HepG2 (cell line): ENCODE measurements around the gene ARL6IP4. TPM values are rescaled to one million over a fixed set of nuclear protein-coding genes. Genes with fewer than 3 reads are reported as not detected.
A peak's percentile ranks its signal among the peaks of the same experiment; 100 is the strongest.

Experiments used
- CEBPB ChIP-seq: IDR thresholded peaks from 2 replicates; pipeline ENCODE4 v1.6.1; 2011; ENCODE audit warnings: low read depth, low read length, improper control_type of control experiment, borderline replicate concordance
- MNT ChIP-seq: fragments of 450-650 bp; IDR thresholded peaks from 2 replicates; pipeline ENCODE4 v1.6.1; 2016
- NR2F6 ChIP-seq, 2 experiments: IDR thresholded peaks; 2 replicates each; pipeline ENCODE4 v1.6.1; 2016; ENCODE audit warnings: antibody characterized with exemption in 1 of 2, mild to moderate bottlenecking in 1 of 2
- ZBTB49 ChIP-seq: sonication (generic); formaldehyde crosslinking; IDR thresholded peaks from 2 replicates; pipeline ENCODE4 v1.4.0; 2020; ENCODE audit warnings: missing genetic modification reagents, borderline replicate concordance
- ZZZ3 ChIP-seq: sonication (generic); formaldehyde crosslinking; IDR thresholded peaks from 2 replicates; pipeline ENCODE4 v1.4.0; 2020; ENCODE audit warnings: missing genetic modification reagents, mild to moderate bottlenecking, borderline replicate concordance
- polyA plus RNA-seq, 8 experiments: library from polyadenylated mRNA; depleted of rRNA in 3 of 8; stranded (reverse) in 7 of 8; unstranded in 1 of 8; fragments of >200 nt; fragmentation: Illumina TruSeq in 4 of 8; extraction: Trizol in 4 of 8; gene quantifications; 2 replicates each; pipeline versions ENCODE4 v1.2.1 to v1.2.3, GENCODE V29; 2011 to 2016; ENCODE audit warnings: low read depth in 4 of 8, missing spikeins in 1 of 8, mixed read lengths in 1 of 8; ENCODE audit not compliant: insufficient read depth in 1 of 8
- total RNA-seq, 5 experiments: library from RNA; depleted of rRNA; stranded (reverse); fragments of >200 nt; fragmentation: Illumina TruSeq; extraction: Trizol; gene quantifications; 2 replicates each; pipeline ENCODE4 v1.2.3, GENCODE V29; 2016; ENCODE audit warnings: low read depth in 1 of 5
- TF ChIP-seq, protein P1 (sequence below): sonication (generic); formaldehyde crosslinking; IDR thresholded peaks from 2 replicates; pipeline ENCODE4 v1.4.0; 2020; ENCODE audit warnings: missing genetic modification reagents

ARL6IP4 gene
- total and polyA plus RNA-seq, 2 of the 13 experiments (the other 11 are each of a cell fraction or from before 2014, with no cell fraction given), result 155 to 220 TPM

- TF ChIP-seq, protein P1, sequence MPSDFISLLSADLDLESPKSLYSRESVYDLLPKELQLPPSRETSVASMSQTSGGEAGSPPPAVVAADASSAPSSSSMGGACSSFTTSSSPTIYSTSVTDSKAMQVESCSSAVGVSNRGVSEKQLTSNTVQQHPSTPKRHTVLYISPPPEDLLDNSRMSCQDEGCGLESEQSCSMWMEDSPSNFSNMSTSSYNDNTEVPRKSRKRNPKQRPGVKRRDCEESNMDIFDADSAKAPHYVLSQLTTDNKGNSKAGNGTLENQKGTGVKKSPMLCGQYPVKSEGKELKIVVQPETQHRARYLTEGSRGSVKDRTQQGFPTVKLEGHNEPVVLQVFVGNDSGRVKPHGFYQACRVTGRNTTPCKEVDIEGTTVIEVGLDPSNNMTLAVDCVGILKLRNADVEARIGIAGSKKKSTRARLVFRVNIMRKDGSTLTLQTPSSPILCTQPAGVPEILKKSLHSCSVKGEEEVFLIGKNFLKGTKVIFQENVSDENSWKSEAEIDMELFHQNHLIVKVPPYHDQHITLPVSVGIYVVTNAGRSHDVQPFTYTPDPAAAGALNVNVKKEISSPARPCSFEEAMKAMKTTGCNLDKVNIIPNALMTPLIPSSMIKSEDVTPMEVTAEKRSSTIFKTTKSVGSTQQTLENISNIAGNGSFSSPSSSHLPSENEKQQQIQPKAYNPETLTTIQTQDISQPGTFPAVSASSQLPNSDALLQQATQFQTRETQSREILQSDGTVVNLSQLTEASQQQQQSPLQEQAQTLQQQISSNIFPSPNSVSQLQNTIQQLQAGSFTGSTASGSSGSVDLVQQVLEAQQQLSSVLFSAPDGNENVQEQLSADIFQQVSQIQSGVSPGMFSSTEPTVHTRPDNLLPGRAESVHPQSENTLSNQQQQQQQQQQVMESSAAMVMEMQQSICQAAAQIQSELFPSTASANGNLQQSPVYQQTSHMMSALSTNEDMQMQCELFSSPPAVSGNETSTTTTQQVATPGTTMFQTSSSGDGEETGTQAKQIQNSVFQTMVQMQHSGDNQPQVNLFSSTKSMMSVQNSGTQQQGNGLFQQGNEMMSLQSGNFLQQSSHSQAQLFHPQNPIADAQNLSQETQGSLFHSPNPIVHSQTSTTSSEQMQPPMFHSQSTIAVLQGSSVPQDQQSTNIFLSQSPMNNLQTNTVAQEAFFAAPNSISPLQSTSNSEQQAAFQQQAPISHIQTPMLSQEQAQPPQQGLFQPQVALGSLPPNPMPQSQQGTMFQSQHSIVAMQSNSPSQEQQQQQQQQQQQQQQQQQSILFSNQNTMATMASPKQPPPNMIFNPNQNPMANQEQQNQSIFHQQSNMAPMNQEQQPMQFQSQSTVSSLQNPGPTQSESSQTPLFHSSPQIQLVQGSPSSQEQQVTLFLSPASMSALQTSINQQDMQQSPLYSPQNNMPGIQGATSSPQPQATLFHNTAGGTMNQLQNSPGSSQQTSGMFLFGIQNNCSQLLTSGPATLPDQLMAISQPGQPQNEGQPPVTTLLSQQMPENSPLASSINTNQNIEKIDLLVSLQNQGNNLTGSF (CRISPR knock-in tag), result no peak
- TF ChIP-seq CEBPB (peak; percentile 15; the same call in 1 of the 2 replicates), MNT (peak; percentile 55; the same call in 1 of the 2 replicates), ZZZ3 (CRISPR knock-in tag) (no peak), ZBTB49 (no peak), NR2F6 (IDR thresholded peaks at IDR 0.05) (no peak), NR2F6 (CRISPR knock-in tag; IDR thresholded peaks at IDR 0.05) (0 out of 2 replicates have a peak, but pooled peaks have one; percentile 24)
Observed at GRCh38 chr12:122946690-122947341, 33.7 kb upstream of the ARL6IP4 start (continued).
